NCI-H510A (cell line): ENCODE measurements around the gene SSBP3.

ENCODE experiments used
- DNase-seq: peaks from one replicate; lab custom pipeline; 2025; lab: John Stamatoyannopoulos, UW

SSBP3 gene

GRCh38 chr1:54409156-54410142, 3.3 kb upstream of the SSBP3 start:
- no peak for DNase-seq

DNA sequence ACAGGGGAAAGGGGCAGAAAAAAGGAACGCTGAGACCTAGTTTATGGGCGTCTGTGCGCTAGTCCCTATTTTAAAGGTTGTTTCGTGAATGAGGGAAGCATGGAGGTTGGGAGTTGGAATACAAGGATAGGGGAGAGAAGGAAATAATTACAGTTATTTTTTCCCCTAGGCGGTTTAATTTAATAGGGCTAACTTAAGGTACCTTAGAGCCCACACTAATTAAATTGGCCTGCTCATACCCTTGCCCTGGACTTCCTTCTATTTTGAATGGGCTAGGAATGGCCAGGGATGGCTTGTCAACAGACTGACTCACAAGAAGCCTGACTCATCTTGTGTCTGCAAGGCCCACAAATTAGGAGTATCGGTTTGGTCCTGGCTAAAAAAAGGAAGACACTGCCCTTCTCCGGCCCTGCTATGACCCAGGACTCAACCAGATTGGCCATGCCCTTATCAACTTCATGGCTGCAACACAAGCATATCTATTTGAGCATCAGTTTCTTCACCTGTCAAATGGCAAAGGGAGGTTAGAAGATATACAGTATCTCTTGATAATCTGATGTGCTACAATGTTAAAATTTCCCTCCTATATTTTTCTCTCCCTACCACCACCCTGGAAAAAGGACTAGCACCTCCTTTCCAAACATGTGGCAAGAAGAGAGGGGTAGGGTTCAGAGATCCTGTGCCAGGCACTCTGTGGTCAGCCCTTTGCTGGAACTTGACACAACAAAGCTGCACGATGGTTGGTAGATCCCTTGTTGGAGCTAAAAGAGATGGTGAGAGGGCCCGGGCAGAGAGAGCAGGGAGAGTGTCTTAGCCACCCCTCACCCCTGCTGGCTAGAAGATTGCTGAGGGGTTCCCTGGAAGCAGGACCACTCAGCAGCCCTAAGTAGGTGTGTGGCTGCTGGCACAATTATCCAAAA, 2.2 kb upstream of the SSBP3 start:
- no peak for DNase-seq

DNA sequence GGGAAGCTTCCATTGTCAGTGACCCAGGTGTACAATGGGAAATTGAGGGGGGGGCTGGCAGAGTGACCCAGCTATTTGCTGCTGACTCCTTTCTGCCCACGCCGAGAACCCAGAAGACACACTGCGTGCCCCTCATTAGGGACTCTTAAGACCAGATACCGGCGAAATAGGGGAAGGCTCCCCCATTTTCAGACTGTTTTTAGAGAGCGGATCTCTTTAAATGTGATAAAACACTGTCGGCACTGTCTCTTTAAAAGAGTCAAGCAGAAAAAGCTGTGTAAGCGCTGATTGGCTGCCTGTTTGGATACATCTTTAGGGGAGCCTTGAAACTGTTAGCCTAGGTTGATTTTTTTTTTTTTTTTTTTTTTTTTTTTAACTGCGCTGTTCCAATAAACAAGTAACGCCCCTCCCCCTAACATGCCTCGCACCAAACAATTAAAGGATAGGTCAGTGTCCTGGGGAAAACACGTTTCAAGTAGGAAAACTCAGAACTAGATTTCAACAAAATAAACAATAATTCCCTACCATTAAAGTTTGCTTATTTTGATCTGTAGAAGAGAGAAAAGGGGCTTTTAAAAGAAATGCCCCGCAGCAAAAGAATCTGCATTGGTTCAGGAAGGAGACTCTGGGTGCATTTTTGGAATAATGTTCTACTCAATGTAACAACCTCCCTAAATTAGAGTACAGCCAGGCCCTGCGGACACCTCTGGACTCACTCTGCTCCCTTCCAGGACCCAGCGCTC, 1.4 kb upstream of the SSBP3 start:
- peak; percentile 93 for DNase-seq

DNA sequence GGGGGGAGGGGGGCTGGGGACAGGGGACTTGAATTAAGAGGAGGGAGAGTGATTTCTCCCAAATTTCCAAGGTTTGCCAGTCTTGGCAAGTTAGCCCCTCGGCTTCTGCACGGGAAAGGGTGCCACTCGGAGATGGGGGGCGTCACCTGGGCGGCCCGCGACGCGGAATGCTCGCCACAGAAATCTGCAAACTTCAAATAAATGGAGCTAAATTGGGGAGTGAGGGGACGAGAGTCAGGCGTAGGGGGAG, 885 bp upstream of the SSBP3 start:
- no peak for DNase-seq

- DNase-seq, result no peak
Observed at GRCh38 chr1:54405898-54406293, 298 bp downstream of the SSBP3 start.

DNA sequence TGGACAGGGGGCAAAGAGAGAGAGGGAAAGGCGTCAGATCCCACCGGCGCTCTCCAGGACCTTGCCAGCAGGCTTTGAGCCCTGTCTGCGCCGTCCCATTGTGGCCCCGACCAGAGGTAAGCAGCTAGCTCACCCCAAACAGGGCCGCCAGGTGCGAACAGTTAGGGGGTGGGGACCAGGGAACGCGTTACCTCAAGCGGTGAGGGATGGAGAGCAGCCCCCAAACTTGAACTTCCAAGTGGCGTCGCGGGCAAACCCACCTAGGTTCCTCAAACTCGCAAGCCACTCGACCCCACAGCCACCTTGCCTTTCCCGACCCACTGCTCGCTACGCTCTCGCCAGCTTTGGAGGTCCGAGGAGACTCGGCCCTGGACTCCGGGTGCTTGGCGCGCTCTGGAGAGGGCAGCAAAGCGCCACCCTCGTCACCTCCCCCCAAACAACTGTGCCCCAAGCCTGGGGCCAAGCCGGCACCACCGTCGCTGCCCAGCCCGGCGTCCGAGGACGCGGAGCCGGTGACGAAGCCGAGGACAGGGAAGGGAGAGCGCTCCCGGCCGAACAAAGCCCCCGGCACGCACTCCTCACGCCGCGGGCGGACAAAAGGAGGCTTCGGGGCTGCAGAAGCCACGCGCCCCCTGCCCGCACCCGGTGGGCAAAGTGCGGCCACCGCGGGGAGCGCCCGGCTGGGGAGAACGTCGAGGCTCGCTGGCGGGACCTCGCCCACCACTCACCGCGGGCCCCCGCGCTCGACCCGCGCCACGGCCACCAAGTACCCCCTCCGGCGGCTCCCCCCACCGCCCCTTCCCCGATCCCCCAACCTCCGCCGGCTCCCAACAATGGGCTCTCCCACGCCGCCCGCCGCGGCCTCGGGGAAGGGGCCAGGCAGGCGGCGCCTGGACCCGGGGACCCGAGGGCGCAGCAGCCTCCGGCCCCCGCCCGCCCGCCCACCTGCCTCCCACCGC, 976 bp downstream of the SSBP3 start:
- DNase-seq, result no peak

- DNase-seq, result no peak
Observed at GRCh38 chr1:54404263-54404662, 1.9 kb downstream of the SSBP3 start.

- no peak for DNase-seq
Observed at GRCh38 chr1:54403808-54404261, 2.4 kb downstream of the SSBP3 start.

DNA sequence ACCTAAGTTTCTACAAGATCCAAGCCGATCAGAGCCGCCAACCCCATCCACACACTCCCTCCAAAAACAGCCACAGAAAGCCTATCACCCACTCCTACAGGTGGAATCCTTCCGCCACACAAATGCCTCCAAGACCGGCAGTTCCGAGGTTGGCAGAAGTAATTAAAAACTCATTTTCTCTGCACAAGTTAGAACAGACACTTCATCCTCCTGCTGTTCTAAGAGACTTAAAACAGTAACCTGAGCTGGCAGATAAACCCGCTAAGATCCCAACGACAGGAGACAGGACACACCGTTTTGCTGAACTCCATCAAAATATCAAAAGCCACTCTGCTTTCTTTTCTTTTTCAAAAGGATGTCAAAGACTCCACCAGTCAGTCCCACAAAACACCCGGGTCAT, 2.8 kb downstream of the SSBP3 start:
- no peak for DNase-seq

GRCh38 chr1:54402896-54403295, 3.3 kb downstream of the SSBP3 start:
- DNase-seq, result no peak

DNA sequence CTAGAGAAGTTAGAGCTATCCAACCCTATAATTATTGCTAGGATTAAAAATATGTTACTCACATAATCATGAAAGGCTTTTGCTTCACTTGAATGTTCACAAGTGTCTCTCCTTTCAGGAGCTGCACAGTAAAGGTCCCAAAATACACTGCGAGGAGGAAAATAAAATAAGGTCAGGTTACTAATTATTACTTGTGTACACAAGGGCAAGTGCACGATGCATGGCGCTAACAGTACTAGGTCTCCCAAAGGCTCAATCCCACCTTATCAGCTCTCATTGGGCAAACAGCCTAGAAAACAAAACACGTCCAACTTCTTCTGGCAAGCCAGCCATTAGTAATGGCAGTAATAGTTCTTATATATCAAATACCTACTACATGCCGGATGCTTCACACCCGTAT, 4.4 kb downstream of the SSBP3 start:
- peak; percentile 27 for DNase-seq

GRCh38 chr1:54400329-54400728, 5.9 kb downstream of the SSBP3 start:
- no peak for DNase-seq

DNA sequence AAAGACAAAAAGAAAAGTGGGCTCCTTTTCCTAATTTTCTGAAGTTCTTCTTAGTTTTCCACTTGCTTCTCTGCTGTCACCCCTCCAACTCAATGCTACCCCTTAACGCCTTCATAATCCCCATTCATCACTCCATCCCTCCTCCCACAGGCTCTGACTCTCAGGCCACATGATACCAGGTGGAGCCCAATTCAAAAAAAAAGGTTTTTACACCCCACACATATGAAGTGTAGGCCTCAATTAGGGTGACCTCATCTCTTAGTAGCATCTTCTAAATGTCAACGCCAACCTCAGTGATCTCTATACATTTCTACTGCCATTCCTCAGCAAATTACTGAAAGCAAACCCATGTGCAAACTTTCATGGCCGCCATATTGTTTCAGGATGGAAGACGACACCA, 6.4 kb downstream of the SSBP3 start:
- DNase-seq, result no peak

- DNase-seq, result no peak
Observed at GRCh38 chr1:54398963-54399528, 7.1 kb downstream of the SSBP3 start.

DNA sequence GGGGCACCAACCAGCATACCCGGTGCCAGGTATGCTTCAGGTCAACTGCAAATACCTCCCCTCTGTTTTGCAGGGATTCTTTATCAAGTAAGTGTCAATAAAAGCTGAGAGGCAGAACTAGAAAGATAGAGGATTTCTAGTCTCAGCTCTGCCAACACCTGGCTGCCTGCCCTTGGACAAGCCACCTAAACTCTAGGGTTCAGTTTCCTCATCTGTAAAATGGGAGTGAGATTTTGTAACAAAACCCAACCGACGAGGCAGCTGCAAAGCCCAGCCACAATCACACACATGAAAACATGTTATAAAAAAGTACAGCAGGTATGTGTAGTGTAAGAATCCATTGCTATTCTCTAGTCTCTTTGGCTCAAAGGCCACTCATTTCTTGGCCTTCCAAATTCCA, 8.2 kb downstream of the SSBP3 start:
- DNase-seq, result no peak

GRCh38 chr1:54397090-54397591, 9.1 kb downstream of the SSBP3 start:
- no peak for DNase-seq

GRCh38 chr1:54396261-54396933, 9.8 kb downstream of the SSBP3 start:
- no peak for DNase-seq

- no peak for DNase-seq
Observed at GRCh38 chr1:54395281-54395934, 10.8 kb downstream of the SSBP3 start.

GRCh38 chr1:54394104-54394503, 12.1 kb downstream of the SSBP3 start:
- DNase-seq, result no peak
